ENCODE measurements around the gene GALC. TPM values are rescaled to one million over a fixed set of nuclear protein-coding genes. Genes with fewer than 3 reads are reported as not detected.

The GALC gene
- total RNA-seq, 1 experiment from 2014 or later: 33.4 TPM

Small RNA genes lying within 50 kb of the gene (small RNA-seq; reads per million reads assigned to genes)
- not detected for gene RNU6-835P

Other genes with a start within 250 kb of the GALC start
- 4.4 and 8.1 TPM in 2 replicates for gene GPR65, start 12.0 kb upstream of the GALC start, total RNA-seq (2014; rRNA removed; shearing (Covaris generic); ENCODE audit: low replicate concordance)

All from Karpas-422 (cell line).